ENCODE measurements around the gene IGF1R.
A peak's percentile ranks its signal among the peaks of the same experiment; 100 is the strongest.

Gene IGF1R

DNA sequence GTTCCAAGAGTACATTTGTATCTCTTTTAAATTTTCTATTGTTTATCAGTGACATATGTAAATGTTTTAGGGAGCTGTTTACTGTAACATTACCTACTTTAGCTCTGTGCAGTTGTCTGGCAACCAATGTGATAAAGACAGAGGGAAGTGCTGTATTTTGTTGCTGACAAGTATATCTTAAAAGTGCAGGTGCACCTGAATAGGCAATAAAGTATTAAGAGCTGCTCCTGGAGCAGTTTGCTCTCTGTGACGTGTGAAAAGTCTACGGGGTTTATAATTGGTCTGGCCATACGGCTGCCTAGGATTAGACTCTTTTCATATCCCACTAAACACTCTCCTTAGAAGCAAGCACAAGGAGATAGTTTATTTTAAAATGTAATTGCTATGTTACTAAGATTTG is 178.3 kb downstream of the IGF1R start:
- DNase-seq (ENCODE audit: low spot score) = no peak

DNA sequence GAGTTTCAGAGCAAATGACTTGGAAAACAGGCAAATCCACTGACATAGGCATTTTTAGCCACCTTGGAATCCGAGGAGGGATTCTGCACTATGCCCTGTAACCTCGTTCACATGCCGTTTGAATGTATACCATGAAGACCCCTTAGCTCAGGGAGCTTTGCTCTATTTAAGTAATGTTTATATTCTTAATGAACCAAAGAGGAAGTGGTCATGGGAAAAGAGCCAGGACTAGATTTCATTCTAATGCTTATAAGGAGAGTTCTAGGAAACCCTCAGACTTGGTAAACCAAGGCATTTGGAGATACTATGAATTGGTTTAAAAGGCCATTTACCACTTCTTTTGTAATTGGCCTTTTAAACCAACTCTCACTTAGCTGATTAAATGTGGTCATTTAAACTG is 178.9 kb downstream of the IGF1R start:
- DNase-seq (ENCODE audit: low spot score) = no peak

DNA sequence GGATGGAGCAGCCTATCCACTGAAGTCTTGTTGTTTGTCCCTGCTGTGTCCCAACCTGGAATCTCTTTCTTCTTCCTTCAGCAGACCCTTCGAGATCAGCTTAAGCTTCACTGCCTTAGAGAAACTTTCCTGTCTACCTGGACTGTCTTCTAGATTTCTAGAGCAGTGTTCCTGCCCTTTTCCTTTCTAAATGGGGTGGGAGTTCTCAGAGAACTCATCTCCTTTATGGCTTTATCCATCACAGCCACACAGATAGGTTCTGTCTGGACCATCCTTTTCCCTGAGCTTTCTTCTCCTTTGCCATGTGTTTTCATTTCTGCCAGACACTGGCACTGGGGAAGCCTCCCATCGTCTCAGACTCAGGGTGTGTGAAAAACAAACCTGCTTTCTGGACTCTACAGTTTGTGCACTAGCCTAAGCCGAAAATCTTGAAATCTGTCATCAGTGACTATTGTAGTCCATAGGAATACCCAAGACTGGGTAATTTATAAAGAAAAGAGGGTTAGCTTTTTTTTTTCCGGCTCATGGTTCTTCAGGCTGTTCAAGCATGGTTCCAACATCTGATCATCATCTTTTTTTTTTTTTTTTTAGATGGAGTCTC is 181.8 kb downstream of the IGF1R start:
- DNase-seq (ENCODE audit: low spot score) = no peak

DNA sequence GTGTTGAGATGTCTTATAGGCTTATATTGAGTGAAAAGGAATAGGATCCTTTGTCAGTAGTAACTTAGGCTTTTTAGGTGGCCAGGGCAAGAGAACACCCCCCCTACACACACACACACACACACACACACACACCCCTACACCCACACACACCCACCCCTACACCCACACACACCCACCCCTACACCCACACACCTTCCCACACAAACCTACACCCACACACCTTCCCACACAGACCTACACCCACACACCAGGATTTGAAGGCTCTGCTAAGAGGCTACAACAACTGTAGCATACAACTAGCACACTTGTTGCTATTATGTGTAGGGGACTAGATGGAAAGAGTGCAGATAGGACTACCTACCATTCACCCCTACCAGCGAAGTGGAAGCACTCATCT is 186.6 kb downstream of the IGF1R start:
- no peak for DNase-seq (ENCODE audit: low spot score)

DNA sequence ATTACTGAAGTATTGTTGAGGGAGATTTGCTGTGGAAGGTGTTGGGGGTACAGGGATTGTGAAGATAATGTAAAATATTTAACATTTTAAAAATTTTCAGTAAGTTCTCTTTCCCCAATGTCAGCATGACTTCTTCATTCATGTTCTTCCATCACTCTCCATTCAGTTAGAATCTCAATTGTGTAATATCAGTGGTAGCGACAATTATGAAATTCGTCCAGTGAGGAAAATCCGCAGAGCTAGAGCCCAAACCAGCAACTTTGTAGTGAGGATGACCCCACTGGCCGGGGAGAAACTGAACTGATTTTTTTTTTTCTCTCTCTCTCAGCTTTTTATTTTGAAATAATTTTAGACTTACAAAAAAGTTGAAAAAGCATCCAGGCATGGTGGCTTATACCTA is 187.5 kb downstream of the IGF1R start:
- no peak for DNase-seq (ENCODE audit: low spot score)

DNA sequence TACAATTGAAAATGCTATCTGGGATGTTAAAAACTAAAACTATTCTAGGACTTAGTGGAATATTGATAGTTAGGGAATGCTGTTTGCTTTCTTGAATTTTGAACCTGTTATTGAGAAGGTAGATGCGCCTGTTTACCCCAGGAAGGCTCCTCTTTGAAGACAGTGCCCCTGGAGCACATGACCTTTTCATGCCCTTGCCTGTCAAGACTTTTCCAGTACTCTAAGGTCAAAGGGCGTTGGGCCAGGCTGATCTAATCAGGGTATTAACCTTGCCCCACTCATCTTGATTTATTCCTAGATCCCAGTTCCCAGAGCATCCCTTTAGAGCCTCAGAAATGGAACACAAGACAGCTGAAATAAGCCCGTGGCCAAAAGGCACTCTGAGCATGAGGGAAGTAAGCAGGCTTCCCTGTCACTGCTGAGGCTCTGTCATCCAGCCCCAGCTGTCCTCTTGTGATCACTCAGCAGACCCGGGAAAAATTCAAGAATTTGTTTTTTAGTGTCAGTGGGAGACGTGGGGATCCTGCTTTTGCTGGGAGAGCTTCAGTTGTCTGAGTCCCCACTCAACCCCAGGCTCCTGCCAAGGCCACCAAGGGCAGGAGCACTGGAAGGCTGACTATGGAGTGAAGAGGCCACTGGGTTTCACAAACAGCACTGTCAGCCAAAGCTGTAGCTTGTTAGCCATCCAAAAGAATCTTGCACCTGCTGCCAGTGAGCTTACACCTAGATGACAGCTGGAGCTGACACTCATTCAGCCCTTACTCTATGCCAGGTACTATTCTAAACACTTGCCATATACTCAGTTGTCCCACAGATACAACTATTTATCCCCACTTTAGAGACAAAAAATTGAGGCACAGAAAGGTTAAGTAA is 190.3 kb downstream of the IGF1R start:
- no peak for DNase-seq (ENCODE audit: low spot score)

DNA sequence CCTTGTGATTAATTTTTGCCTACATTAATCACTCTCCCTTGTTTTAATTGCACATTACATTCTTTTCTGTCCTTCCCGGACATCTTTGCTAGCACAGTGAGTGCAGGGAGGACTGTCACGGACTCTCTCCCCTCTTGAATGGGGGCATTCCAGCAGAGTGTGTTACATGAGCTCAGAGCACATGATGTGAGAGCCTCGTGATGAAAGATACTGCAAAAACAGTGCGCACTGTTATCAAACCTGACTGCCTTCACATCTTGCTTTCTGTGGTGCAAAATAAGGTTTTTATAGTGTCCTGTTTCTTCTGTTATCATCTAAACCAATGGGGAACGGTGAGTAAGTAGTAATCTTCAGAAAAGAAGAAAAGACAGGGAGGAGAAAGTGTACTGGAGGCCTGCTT is 191.7 kb downstream of the IGF1R start:
- DNase-seq (ENCODE audit: low spot score) = no peak

DNA sequence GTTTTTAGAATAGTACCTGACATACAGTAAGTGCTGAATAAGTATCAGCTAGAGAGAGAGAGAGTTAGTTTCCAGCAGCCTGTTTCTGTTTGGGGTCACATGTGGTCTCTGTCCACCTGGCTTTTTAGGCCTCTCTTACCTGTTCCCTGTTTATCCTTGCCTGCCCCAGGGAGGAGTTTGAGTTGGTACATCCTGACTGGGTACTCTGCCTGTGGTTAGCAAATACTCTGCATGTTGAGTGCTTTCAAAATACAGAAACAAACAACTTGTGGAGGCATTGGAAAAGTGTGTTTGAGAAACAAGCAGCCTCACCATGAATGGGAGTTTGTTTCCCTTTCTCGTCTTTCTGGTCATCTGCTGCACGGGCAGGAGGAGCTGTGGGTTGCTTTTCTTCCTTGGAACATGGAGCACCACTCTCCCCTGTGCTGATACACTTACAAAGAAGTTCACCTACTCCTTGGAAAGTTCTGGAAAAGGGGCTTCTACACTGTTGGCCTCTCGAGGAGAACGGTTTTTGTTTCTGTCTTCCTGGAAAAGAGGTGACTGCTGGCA is 193.2 kb downstream of the IGF1R start:
- DNase-seq (ENCODE audit: low spot score) = no peak

DNA sequence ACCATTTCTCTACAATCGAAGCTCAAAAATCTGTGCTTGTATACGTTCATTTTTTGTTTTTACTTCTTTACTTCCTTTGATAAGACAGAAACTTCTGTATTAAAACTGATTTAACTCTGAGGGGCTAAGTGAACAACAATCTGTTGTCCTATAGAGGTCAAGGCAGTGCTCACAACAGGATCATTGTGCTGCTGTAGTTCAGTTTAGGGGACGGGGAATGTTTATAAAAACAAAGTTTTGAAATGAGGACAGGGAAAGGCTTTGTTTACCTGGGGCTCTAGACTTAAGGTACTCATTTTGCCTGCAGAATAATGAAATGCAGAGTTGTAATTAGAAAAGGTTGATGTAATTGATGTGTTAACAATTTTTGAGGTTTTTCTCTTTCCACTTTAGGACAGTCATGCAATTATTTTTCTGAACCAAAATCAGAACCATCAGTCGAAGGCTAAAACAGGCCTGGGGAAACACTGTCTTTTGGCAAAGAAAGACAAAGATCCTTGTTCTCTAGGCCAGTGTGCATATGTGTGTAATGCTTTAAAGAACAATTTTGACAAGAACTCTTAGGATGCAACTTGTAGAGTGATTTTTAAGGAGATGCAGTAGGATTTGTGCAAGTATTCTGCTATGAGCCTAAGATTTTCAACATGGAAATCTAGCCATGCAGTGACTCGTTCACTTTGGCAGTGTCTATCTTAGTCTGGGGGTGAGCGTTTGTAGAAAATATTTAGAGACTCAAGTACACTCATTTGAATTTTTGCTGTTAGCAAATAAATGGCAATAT is 194.0 kb downstream of the IGF1R start:
- DNase-seq (ENCODE audit: low spot score) = no peak

DNA sequence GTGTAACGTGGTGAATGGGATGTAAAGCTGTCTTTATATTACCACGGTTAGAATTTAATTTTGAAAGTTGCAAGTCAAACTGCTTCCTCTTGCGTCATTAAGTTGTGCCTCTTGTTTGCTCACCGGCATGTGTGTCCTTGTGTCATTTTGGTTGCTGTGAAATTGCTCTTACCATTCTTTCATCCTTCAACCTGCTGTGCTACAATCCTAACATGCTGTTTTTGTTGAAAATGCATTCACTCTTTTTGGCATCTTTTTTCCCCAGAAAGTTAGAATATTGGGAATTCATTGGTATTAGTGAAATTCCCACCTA is 194.6 kb downstream of the IGF1R start:
- DNase-seq (ENCODE audit: low spot score) = no peak

DNA sequence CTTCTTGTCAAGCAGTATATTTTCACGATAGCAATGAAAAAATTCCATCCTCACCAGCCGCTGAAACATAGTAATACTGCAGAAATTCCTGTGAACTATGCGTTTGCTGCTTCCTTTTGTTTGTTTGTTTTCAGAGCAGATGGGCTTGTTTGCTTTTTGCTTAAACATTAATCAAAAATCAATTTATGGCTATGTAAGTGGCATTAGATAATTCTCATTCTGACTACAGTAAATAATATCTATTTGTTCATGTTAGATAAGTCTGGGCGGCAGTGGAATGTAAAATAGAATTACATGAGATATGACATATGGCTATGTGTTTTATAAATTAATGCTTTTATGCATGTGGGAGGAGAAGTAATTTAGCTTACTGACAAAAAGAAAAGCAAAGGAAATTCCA is 195.5 kb downstream of the IGF1R start:
- DNase-seq (ENCODE audit: low spot score) = no peak

DNA sequence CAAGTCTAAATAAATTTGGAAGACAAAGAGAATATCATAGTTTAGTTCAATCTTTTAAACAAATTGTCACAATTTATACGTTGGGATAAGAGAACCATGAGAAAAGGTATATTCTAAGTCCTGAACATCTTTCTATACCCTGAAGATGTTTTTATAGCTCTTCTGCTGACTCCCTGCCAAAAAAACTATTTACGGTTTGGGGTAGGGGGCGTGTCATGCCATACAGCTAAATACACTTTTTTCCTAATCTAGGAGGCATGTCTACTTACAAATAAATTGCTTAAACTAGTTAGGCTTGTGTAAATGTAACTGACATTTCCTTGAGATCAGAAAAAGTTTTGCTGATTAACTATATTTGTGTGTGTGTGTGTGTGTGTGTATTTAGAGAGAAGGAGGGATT is 195.9 kb downstream of the IGF1R start:
- no peak for DNase-seq (ENCODE audit: low spot score)

DNA sequence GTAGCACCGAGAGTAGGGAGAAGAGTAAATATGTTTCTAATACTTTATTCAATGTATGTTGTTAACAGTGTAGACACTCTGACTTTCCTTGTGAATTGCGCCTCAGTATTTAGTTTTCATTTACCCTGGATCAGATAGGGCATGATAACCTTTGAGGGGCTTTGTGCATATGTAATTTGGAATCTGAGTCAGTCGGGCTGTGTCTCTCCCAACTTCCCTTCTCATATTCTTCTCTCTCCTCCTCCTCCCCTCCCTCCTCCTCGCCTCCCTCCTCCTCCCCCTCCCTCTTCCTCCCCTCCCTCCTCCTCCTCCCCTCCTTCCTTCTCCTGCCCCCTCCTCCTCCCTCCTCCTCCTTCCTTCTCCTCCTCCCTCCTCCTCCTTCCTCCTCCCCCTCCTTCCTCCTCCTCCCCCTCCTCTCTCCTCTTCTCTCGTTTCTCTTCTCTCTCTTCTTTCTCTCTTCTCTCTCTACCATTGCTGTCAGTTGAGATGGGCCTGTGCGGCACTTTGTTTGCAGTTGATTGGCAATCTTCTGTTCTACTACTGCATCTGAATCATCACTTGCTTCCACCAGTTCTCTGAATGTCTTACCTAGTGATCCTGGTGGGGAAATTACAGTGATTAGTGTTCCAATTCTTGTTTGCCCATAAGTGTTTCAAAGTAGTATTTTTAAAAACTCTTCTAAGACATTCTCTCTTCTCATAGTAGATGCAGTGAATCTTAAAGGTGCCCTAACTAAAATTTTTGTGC is 197.0 kb downstream of the IGF1R start:
- DNase-seq (ENCODE audit: low spot score) = no peak

DNA sequence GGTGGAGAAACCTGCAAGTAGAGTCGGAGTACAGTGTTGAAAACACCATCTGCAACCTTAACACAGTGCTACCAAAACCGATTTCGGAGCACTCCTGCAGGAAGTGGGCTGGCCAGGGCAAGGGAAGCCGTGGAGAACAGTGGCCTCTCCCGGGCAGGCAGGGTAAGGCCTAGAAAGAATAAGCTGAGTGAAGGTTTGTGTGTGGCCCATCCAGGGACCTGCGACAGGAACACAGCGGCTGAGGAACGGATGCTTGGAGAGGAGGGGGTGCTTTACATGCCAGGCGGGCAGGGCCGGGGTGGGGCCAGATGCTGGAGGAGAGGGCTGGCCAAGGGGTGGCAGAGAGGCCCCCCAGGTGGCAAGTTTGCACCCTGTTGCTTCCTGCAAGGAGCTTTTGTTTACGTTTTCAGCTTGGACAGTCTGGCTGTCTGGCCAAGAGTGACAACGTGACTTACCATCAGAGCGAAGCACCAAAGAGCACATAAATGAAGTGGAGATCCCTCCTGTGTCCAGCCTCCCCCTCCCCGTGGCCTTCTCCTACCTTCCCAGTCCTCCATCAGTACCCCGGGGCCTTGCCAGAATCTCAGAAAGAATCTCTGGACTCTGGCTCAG is 202.7 kb downstream of the IGF1R start:
- peak; percentile 75 for DNase-seq (ENCODE audit: low spot score)

DNA sequence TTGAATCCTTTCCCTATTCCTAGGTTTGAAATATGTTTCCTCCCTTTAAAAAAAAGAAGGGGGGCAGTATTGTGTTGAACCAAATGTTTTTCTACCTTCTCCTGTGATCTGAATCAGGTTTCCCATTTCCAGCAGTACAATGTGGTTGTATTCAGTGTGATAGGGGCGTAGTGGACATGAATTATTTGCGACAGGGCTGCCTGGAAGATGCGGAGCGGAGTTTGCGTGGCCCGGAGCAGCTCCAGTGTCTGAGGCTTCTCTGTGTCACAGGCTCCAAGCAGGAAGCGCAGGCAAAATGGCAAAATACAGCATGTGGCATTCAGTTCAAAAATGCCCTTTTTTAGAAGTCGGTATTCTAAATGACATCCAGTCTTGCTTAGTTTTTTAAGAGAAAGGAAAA is 204.8 kb downstream of the IGF1R start:
- DNase-seq (ENCODE audit: low spot score) = peak; percentile 77

DNA sequence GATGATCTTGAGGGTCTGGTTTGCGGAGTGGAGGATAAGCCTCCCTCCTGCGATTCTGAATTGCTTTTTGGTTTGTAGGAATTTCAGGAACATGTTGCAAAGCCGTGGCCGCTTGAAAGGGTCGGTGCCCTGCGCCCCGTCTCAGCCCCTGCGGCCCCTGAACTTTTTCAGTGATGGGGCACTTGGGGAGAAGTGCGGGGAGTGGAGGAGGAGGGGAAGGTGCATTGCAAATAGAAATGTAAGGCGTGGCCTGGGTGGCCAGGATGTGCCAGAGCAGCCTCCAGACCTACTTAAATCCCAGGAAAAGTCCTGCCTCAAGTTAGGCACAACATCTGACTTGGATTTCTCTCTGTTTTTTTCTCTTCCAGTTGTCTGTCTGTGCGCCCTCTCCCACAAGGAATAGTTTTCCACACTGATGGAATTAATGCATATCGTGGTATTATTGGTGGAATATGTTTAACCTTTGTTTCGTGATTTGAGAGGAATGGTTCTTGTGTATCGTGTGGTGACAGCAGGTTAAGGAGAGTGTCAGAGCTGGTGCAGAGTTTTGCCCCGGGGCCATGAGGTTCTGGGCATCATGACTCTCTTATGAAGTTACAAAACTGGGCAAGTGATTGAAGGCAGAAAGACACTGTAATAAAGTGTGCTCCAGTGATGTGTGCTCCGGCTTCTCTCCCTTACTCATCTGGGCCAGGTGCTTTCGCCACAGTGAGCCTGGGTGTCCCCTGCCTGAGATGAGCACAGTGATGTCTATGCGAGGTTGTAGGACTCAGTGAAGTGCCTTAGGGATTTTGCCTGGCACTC is 205.5 kb downstream of the IGF1R start:
- no peak for DNase-seq (ENCODE audit: low spot score)

DNA sequence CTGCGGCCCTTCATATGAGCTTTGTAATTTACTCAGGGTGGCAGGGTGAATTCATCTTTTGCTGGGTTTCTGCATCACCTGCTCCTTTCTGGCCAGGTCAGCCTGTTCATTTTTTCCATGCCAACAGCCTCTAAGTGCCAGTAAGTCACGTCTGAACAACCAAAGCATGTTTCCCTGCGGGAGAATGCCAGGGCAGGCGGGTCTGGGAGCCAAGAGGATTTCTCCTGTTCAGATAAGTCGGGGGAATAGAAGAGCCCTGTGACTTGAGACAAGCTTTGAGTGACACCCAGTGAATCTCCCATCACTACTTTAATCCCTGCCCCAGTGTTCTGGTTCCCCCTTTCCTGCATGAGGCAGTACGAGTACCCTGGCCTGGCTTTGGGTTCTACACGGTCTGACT is 206.2 kb downstream of the IGF1R start:
- no peak for DNase-seq (ENCODE audit: low spot score)

DNA sequence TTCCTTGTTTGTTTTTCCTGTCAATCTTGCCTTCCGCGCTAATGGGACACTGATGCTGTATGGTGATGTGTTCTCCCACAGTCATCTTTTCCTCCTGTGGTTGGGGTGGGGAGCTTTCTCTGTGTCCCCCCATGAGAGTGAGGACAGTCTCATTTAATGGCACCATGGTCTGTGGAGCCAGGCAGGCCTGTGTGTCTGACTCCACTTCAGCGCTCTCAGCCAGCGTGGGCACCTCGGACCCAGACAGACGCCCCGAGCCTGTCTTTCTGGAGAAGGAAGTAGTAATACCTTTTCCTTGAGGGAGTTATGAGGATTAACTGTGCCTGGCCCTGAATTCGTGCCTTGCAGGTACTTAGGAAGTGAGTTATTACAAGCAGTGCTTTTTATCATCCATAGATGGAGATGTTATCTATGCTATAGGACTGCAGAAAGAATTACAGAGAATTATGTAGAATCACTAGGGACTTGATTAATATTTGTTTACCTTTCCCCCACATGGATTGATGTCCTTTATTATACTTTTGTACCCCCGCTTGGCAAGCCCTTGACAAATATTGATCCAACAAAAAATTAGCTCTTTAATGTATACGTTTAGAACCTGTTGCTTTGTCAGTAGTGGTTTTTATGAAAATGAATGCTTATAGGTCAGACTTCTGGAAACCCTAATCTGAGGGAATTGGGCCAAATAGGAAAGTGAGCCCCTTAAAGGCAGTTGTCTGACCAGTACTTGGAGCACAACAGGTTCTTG is 206.9 kb downstream of the IGF1R start:
- DNase-seq (ENCODE audit: low spot score) = no peak

DNA sequence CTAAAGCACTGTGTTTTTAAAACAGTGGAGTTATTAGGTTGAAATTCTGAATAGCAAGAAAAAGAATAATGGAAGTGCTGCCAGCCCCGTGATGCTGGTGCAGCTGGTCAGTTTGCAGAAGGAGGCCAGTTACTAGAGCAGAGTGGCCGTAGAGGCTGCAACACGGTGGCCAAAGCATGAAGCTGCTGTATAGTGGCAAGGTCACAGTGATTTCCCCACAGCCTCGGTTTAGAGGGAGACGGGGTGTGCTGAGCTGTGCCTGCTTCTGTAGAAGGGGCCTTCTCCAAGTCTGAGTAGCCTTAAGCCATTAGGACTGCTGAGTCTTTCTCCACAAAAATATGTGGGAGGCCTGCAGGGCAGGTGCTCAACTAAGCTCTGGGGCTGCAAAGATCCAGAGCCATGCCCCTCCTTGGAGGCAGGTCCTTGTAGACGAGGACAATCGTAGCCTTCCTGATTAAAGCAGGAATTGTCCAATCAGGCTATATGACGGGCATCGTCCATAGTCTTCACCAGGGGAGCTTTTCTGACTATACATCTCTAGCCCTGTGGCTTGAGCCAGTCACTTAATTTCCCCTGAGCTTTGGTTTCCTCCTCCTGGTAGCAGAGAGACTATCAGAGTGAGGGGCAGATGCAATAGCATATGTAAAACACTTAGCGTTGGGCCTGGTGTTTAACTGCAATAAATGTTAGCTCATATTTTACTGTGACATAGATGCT is 207.6 kb downstream of the IGF1R start:
- no peak for DNase-seq (ENCODE audit: low spot score)

DNA sequence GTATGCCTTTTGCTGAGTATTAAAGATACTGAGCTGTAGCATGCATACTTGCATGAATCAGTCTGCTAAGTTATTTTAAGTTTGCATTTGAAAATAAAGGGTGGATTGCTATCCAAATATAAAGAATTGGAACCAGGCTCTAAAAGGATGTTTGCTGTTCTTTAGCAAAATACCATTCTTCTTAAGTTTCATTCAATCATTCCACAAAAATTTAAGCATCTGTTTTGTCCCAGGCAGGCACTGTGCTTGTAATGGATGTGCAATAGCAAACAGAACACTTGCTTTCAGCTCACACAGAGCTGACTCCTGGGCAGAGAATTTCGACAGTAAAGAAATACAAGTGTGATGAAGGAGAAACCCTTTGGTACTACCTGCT is 208.2 kb downstream of the IGF1R start:
- peak; percentile 79 for DNase-seq (ENCODE audit: low spot score)

All from AG08395 (cell line).